SK-N-SH (cell line): ENCODE results near the gene CHID1. TPM values are rescaled to one million over a fixed set of nuclear protein-coding genes. Genes with fewer than 3 reads are reported as not detected.

ENCODE experiments used
- CTCF ChIA-PET: fragments of 300-600, 350-600 bp; formaldehyde crosslinking; extraction: SDS; loops from one replicate; lab custom pipeline; 2021; lab: Yijun Ruan, JAX
- POLR2A ChIA-PET: fragments of 350-600 bp; sonication (Branson Sonifier 250); formaldehyde crosslinking; extraction: SDS; loops from one replicate; lab custom pipeline; 2020; ENCODE audit warnings: antibody characterized with exemption, inconsistent platforms; lab: Yijun Ruan, JAX
- DNase-seq: peaks from one replicate; pipeline ENCODE4 v3.0.0; 2012
- H2AFZ ChIP-seq: fragments of 200-600 bp; sonication (generic); 2 replicates; pipeline ENCODE4 v1.8.1; 2016; ENCODE audit warnings: antibody characterized with exemption, mild to moderate bottlenecking, low read depth
- H3F3A ChIP-seq: fragments of 200-600 bp; sonication (generic); replicated peaks from 2 replicates; pipeline ENCODE3; 2016; ENCODE audit warnings: antibody characterized with exemption, mild to moderate bottlenecking; ENCODE audit not compliant: insufficient read depth
- H3K27ac ChIP-seq, 2 experiments: fragments of 200-500 bp in 1 of 2; fragments of 200-600 bp in 1 of 2; sonication (Bioruptor generic) in 1 of 2; sonication (generic), shearing (Covaris generic) in 1 of 2; 2 replicates each; pipeline versions ENCODE4 v1.5.1 to v1.6.1; 2014 to 2016; ENCODE audit warnings: low read depth in 2 of 2, inconsistent platforms in 1 of 2, low read length in 1 of 2, mild to moderate bottlenecking in 1 of 2, mixed read lengths in 1 of 2
- H3K27me3 ChIP-seq: fragments of 200-600 bp; sonication (generic), shearing (Covaris generic); 2 replicates; pipeline ENCODE4 v1.6.1; 2016; ENCODE audit warnings: mixed run types; ENCODE audit not compliant: insufficient read depth
- H3K36me3 ChIP-seq, 2 experiments: fragments of 200-500 bp in 1 of 2; fragments of 200-600 bp in 1 of 2; sonication (Bioruptor generic) in 1 of 2; sonication (generic) in 1 of 2; replicated peaks in 1 of 2; 2 replicates each; pipeline versions ENCODE3 to v1.5.1; 2014 to 2016; ENCODE audit warnings: low read length in 1 of 2, mild to moderate bottlenecking in 1 of 2; ENCODE audit not compliant: insufficient read depth in 2 of 2, control insufficient read depth in 1 of 2
- H3K4me1 ChIP-seq, 2 experiments: fragments of 200-500 bp in 1 of 2; fragments of 200-600 bp in 1 of 2; sonication (Bioruptor generic) in 1 of 2; sonication (generic), shearing (Covaris generic) in 1 of 2; 2 replicates each; pipeline versions ENCODE4 v1.5.1 to v1.6.1; 2014 to 2016; ENCODE audit warnings: low read depth in 1 of 2, low read length in 1 of 2, mixed run types in 1 of 2; ENCODE audit not compliant: insufficient read depth in 2 of 2, control insufficient read depth in 1 of 2
- H3K4me2 ChIP-seq: fragments of 200-600 bp; sonication (generic), shearing (Covaris generic); 2 replicates; pipeline ENCODE4 v1.6.1; 2017; ENCODE audit warnings: mixed run types
- H3K4me3 ChIP-seq, 2 experiments: fragments of 200-500 bp in 1 of 2; fragments of 200-600 bp in 1 of 2; sonication (Bioruptor generic) in 1 of 2; sonication (generic), shearing (Covaris generic) in 1 of 2; 2 replicates each; pipeline versions ENCODE4 v1.5.1 to v1.8.1; 2014 to 2016; ENCODE audit warnings: low read depth in 2 of 2, inconsistent platforms in 1 of 2, low read length in 1 of 2, mild to moderate bottlenecking in 1 of 2, mixed read lengths in 1 of 2, moderate library complexity in 1 of 2
- H3K79me2 ChIP-seq: fragments of 200-600 bp; sonication (generic); 2 replicates; pipeline ENCODE4 v1.8.1; 2017; ENCODE audit warnings: mild to moderate bottlenecking; ENCODE audit not compliant: insufficient read depth
- H3K9ac ChIP-seq: fragments of 200-600 bp; sonication (generic); 2 replicates; pipeline ENCODE4 v1.6.1; 2017; ENCODE audit warnings: mixed run types
- H3K9me2 ChIP-seq: fragments of 200-600 bp; sonication (generic); 2 replicates; pipeline ENCODE4 v1.6.1; 2017; ENCODE audit warnings: mixed run types
- H3K9me3 ChIP-seq: fragments of 200-600 bp; sonication (generic); 2 replicates; pipeline ENCODE4 v1.6.1; 2017; ENCODE audit warnings: mixed run types, mild to moderate bottlenecking, moderate library complexity
- H4K20me1 ChIP-seq: fragments of 200-600 bp; sonication (generic); 2 replicates; pipeline ENCODE4 v1.6.1; 2017; ENCODE audit warnings: mild to moderate bottlenecking, mixed run types; ENCODE audit not compliant: insufficient read depth
- CHD2 ChIP-seq: fragments of 150-350 bp; IDR thresholded peaks from 2 replicates; pipeline ENCODE4 v1.6.1; 2018; ENCODE audit warnings: low read length; ENCODE audit not compliant: partially characterized antibody
- ELF1 ChIP-seq: IDR thresholded peaks from 2 replicates; pipeline ENCODE4 v1.4.0; 2012
- FOSL2 ChIP-seq: IDR thresholded peaks from 2 replicates; pipeline ENCODE4 v1.4.0; 2012; ENCODE audit warnings: low read depth, mild to moderate bottlenecking, moderate library complexity, borderline replicate concordance
- FOXJ3 ChIP-seq: sonication (generic); formaldehyde crosslinking; IDR thresholded peaks from 2 replicates; pipeline ENCODE4 v1.5.1; 2020; ENCODE audit warnings: mild to moderate bottlenecking, missing genetic modification reagents
- GATA2 ChIP-seq: sonication (generic); formaldehyde crosslinking; IDR thresholded peaks from 2 replicates; pipeline ENCODE4 v1.5.0; 2020; ENCODE audit warnings: mild to moderate bottlenecking, missing genetic modification reagents
- JUND ChIP-seq: IDR thresholded peaks from 2 replicates; pipeline ENCODE4 v1.4.0; 2012
- MEF2A ChIP-seq: IDR thresholded peaks from 2 replicates; pipeline ENCODE4 v1.4.0; 2012; ENCODE audit warnings: low read depth, borderline replicate concordance
- NRF1 ChIP-seq: IDR thresholded peaks from 2 replicates; pipeline ENCODE4 v1.6.1; 2012; ENCODE audit warnings: low read depth, mild to moderate bottlenecking, low read length
- PBX3 ChIP-seq: IDR thresholded peaks from 2 replicates; pipeline ENCODE4; 2012
- RAD21 ChIP-seq: IDR thresholded peaks from 2 replicates; pipeline ENCODE4 v1.6.1; 2012; ENCODE audit warnings: mild to moderate bottlenecking, low read length
- RCOR1 ChIP-seq: fragments of 150-350 bp; IDR thresholded peaks from 2 replicates; pipeline ENCODE4 v1.6.1; 2017; ENCODE audit warnings: antibody characterized with exemption, low read length
- REST ChIP-seq: IDR thresholded peaks from 2 replicates; pipeline ENCODE4 v1.6.1; 2012; ENCODE audit warnings: mild to moderate bottlenecking, low read depth, low read length, moderate library complexity
- RXRA ChIP-seq: IDR thresholded peaks from 2 replicates; pipeline ENCODE4 v1.4.0; 2012; ENCODE audit warnings: low read depth, mild to moderate bottlenecking, borderline replicate concordance
- SMC3 ChIP-seq: IDR thresholded peaks from 2 replicates; pipeline ENCODE4 v1.6.1; 2012; ENCODE audit warnings: low read depth, low read length, improper control_type of control experiment
- TEAD4 ChIP-seq: IDR thresholded peaks from 2 replicates; pipeline ENCODE4 v1.4.0; 2012; ENCODE audit warnings: mild to moderate bottlenecking, borderline replicate concordance; ENCODE audit not compliant: insufficient read depth
- USF1 ChIP-seq: IDR thresholded peaks from 2 replicates; pipeline ENCODE4 v1.4.0; 2012; ENCODE audit warnings: low read depth, borderline replicate concordance
- YY1 ChIP-seq: IDR thresholded peaks from 2 replicates; pipeline ENCODE4 v1.4.0; 2012; ENCODE audit warnings: low read depth, mild to moderate bottlenecking
- WGBS: methylation state at CpG from one replicate; pipeline ENCODE4 v1.1.6; 2017; ENCODE audit warnings: low lambda C conversion rate; 5-methylcytosine and 5-hydroxymethylcytosine counted together
- polyA plus RNA-seq, 3 experiments: library from polyadenylated mRNA; depleted of rRNA; stranded (reverse); fragments of >200 nt; gene quantifications; 2 replicates each; pipeline ENCODE4 v1.2.3, GENCODE V29; 2012
- TF ChIP-seq, protein P1 (sequence below): fragments of 150-350 bp; IDR thresholded peaks from 2 replicates; pipeline ENCODE4 v1.6.1; 2016; ENCODE audit warnings: mild to moderate bottlenecking, low read depth, low read length
- TF ChIP-seq, protein P2 (sequence below): fragments of 200-600 bp; sonication (generic); IDR thresholded peaks from 2 replicates; pipeline ENCODE4 v1.6.1; 2017; ENCODE audit warnings: antibody characterized with exemption, mild to moderate bottlenecking, moderate library complexity
- TF ChIP-seq, protein P3 (sequence below): IDR thresholded peaks from 2 replicates; pipeline ENCODE4 v1.4.0; 2012; ENCODE audit warnings: low read depth, borderline replicate concordance

The CHID1 gene
- polyA plus RNA-seq, 1 of the 3 experiments (the other 2 are of a cell fraction): 231 TPM

GRCh38 chr11:875203-875602 lies 35.4 kb downstream of the CHID1 start (continued):
- TF ChIP-seq, protein P1, sequence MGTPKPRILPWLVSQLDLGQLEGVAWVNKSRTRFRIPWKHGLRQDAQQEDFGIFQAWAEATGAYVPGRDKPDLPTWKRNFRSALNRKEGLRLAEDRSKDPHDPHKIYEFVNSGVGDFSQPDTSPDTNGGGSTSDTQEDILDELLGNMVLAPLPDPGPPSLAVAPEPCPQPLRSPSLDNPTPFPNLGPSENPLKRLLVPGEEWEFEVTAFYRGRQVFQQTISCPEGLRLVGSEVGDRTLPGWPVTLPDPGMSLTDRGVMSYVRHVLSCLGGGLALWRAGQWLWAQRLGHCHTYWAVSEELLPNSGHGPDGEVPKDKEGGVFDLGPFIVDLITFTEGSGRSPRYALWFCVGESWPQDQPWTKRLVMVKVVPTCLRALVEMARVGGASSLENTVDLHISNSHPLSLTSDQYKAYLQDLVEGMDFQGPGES: no peak
- TF ChIP-seq USF1 (no peak), RAD21 (no peak)

- H3K27me3 ChIP-seq: no peaks in the 10 kb centered on the region
- CTCF ChIA-PET: no interaction called here
- WGBS: 87% methylated on average over 11 of the region's 12 CpGs
These were observed 36.9 kb downstream of the CHID1 start for GRCh38 chr11:873706-874105.

More at GRCh38 chr11:873706-874105, 36.9 kb downstream of the CHID1 start:
- H3K9ac ChIP-seq: no peak overlapping the region
- H3K4me1 ChIP-seq: peaks cover 0 to 4% of the 10 kb centered on the region in 2 experiments; a peak in 1 of 4 replicates
- H3K79me2 ChIP-seq: no peaks in the 10 kb centered on the region
- no peaks in the 10 kb centered on the region for H3K9me2 ChIP-seq
- no peaks in the 10 kb centered on the region for H4K20me1 ChIP-seq
- H3K27ac ChIP-seq: no peak overlapping the region
- no peaks in the 10 kb centered on the region for H3K36me3 ChIP-seq
- no peak for TF ChIP-seq ELF1
- no peak for TF ChIP-seq FOSL2
- no peak for TF ChIP-seq REST
- TF ChIP-seq RCOR1: no peak
- no peak for TF ChIP-seq YY1
- TF ChIP-seq NRF1: no peak
- TF ChIP-seq FOXJ3: no peak
- TF ChIP-seq, protein P2, sequence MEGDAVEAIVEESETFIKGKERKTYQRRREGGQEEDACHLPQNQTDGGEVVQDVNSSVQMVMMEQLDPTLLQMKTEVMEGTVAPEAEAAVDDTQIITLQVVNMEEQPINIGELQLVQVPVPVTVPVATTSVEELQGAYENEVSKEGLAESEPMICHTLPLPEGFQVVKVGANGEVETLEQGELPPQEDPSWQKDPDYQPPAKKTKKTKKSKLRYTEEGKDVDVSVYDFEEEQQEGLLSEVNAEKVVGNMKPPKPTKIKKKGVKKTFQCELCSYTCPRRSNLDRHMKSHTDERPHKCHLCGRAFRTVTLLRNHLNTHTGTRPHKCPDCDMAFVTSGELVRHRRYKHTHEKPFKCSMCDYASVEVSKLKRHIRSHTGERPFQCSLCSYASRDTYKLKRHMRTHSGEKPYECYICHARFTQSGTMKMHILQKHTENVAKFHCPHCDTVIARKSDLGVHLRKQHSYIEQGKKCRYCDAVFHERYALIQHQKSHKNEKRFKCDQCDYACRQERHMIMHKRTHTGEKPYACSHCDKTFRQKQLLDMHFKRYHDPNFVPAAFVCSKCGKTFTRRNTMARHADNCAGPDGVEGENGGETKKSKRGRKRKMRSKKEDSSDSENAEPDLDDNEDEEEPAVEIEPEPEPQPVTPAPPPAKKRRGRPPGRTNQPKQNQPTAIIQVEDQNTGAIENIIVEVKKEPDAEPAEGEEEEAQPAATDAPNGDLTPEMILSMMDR: no peak
- no peak for TF ChIP-seq JUND
- TF ChIP-seq GATA2 (CRISPR knock-in tag): no peak
- TF ChIP-seq, protein P3, sequence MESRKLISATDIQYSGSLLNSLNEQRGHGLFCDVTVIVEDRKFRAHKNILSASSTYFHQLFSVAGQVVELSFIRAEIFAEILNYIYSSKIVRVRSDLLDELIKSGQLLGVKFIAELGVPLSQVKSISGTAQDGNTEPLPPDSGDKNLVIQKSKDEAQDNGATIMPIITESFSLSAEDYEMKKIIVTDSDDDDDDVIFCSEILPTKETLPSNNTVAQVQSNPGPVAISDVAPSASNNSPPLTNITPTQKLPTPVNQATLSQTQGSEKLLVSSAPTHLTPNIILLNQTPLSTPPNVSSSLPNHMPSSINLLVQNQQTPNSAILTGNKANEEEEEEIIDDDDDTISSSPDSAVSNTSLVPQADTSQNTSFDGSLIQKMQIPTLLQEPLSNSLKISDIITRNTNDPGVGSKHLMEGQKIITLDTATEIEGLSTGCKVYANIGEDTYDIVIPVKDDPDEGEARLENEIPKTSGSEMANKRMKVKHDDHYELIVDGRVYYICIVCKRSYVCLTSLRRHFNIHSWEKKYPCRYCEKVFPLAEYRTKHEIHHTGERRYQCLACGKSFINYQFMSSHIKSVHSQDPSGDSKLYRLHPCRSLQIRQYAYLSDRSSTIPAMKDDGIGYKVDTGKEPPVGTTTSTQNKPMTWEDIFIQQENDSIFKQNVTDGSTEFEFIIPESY: no peak
- TF ChIP-seq CHD2: no peak
- TF ChIP-seq RXRA: no peak
- TF ChIP-seq MEF2A: no peak
- no peak for TF ChIP-seq SMC3
- no peak for TF ChIP-seq TEAD4
- no peak for TF ChIP-seq PBX3
- H3F3A ChIP-seq: peaks cover 2% of the 10 kb centered on the region
- no peak overlapping the region for H3K4me2 ChIP-seq
- no peak overlapping the region for H3K4me3 ChIP-seq
- H3K9me3 ChIP-seq: no peaks in the 10 kb centered on the region
- POLR2A ChIA-PET: interaction anchor here (0.8 kb wide), 1 partner anchor 14 kb away, joined by 3 read pairs; no protein-coding TSS in a partner anchor
- H2AFZ ChIP-seq: no peak overlapping the region
- DNase-seq: no peak
